Tongue (tissue), 2 donors: ENCODE measurements around the gene PAPSS2. TPM values are rescaled to one million over a fixed set of nuclear protein-coding genes. Genes with fewer than 3 reads are reported as not detected.
A peak's percentile ranks its signal among the peaks of the same experiment; 100 is the strongest.
"Not testable (repeated sequence)": the region's sequence is repeated elsewhere in the genome, so short reads cannot be mapped to it uniquely, and the experiment has no call there.

Source experiments
- DNase-seq: peaks from one replicate; pipeline ENCODE4 v3.0.0-alpha.2; 2015
- total RNA-seq: library from RNA; depleted of rRNA; stranded (reverse); fragments of >200 nt; gene quantifications from one replicate; pipeline ENCODE4 v1.2.3, GENCODE V29; 2014

Gene PAPSS2
- total RNA-seq, 1 donor from 2014 or later, result 19.8 TPM

DNA sequence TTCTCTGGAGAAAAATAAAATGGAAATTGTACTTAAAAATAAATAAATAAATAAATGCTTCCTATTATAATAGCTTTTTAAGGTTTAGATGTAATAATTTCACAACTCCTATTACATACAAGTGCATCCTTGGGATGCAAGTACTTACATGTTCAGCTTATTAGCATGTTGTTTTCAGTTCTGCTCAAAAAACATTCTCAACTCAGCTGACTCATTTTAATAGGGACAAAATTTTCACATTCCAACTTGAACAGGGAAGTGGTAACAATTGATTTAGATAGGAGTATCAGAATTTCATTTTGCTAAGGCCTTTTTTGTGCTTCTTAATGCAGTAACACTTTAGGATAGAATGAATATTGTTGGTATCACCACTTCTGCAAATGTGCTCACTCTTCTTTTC, 16.7 kb upstream of the PAPSS2 start:
- DNase-seq, result no peak

DNA sequence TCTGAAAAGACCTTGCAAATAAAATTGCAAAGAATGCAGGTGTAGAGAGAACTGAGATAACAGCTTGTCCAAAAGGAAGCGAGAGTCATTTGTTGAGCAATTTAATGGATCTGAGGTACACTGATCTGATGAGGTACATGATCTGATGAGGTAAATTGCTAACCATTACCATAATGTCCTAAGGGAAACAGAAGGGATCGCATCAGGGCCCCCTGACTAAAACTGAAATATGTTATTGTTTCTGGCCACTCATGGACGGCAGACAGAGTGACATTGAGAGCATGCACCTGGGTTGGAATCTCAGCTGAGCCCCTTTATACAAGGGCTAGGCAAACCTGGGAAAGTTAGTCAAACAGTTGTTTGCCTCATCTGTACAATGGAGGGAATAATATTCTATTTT, 15.8 kb upstream of the PAPSS2 start:
- DNase-seq, result no peak

DNA sequence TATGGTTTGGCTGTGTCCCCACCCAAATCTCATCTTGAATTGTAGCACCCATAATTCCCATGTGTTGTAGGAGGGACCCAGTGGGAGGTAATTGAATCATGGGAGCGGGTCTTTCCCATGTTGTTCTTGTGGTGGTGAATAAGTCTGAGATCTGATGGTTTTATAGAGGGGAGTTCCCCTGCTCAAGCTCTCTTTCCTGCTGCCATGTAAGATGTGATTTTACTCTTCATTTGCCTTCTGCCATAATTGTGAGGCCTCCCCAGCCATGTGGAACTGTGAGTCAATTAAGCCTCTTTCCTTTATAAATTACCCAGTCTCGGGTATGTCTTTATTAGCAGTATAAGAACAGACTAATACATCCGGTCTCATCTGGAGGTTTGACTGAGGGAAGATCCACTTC, 15.2 kb upstream of the PAPSS2 start:
- DNase-seq, result not testable (repeated sequence)

DNA sequence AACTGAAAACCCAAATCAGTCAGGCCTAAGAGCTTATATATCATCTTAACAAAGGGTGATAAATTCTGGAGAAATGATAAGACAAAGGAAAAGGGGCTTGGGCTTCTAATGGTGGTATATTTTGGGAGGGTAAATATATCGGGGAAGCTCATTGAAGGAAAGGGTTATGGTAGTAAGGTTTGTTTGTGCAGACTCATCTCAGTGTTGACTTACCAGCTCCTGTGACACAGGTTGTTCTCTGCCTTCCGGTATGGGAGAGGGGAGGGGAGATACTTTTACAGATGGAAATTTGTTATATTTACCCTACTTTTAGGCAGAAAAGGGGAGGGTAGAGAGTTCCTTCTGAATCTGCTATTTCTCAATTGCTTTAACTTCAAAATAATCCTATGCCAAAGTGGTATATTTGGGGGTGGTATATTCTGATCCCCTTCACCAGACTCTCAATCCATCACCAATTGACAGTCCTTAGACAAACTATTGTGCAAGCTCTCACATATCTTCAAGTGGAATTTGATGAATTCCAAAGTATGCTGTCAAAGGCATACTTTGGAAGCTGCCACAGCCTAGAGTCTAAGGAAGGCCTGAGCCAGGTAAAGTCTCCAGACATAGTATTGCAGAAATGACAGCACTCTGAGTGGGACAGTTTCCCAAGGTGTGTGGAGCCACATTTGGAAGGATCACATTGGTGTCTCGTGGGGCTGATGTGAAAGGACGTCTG, 13.3 kb upstream of the PAPSS2 start:
- no peak for DNase-seq

DNA sequence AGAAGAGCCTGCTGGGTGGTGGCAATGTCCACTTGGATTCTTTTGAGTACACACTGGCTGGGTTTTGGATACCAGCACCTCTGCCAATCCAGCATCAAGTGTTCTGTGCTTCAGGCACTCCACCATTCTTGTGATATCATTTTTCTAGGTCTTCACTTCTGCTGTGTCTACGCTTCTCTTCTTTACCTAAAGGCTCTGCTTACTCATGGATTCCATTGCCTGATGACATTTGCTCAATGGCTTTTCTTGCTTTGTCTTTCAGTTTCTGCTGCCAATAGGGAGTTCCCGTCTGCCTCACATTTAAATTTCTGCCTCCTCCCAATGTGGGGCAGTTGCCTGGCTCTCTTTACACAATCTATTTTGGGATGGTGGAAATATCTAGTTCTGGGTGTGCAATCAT, 12.7 kb upstream of the PAPSS2 start:
- no peak for DNase-seq

DNA sequence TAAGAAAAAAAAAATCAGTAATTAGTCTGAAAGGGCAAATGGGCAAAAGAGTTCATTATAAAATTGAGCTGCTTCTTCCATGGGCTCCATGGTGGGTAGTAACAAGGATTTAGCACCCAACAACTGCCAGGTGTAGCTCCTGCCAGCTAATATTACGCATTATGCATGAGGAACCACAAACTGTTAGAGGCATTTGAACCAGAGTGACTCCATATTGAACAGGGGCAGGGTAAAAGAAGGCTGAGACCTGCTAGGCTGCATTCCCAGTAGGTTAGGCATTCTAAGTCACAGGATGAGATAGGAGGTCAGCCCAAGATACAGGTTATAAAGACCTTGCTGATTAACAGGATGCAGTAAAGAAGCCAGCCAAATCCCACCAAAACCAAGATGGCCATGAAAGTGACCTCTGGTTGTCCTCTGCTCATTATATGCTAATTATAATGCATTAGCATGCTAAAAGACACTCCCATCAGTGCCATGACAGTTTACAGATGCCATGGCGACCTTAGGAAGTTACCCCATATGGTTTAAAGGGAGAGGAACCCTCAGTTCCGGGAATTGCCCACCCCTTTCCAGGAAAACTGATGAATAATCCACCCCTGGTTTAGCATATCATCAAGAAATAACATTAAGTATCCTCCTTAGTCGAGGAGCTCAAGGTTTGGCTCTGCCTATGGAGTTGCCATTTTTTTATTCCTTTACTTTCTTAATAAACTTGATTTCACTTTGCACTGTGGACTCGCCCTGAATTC, 8.7 kb upstream of the PAPSS2 start:
- DNase-seq, result no peak

DNA sequence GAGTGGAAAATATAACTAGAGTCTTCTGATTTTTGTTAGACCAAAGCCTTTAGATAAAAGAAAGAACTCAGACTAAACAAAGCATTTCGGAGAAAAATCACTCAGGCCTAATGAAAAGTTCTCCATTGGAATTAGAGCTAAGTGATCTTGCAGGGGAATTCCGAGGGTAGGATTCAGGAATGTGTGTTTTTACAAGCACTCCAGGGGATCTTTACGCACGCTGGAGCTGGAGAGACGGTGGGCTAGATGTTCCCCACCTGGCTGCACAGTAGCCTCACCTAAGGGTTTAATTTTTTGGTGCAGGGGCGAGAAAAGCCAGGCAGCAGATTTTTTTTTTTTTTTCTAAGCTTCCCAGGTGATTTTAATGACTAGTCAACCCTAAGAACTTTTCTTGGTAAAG, 7.9 kb upstream of the PAPSS2 start:
- DNase-seq, result no peak

DNA sequence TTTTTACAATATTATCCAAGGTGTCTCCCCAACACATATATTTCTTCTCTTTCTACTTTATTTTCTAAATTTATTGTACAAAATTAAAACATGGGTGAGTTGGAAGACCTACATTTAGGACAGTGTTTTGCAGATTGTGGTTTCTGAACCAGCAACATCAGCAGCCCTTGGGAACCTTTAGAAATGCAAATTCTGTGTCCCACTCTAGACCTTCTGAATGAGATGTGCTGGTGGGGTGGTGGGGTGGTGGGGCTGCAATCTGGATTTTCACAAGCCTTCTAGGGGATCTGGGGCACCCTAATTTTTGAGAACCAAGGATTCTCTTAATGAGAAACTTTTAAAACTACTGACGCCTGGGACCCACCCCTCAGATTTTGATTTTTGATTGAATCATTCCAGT, 7.4 kb upstream of the PAPSS2 start:
- DNase-seq, result no peak

DNA sequence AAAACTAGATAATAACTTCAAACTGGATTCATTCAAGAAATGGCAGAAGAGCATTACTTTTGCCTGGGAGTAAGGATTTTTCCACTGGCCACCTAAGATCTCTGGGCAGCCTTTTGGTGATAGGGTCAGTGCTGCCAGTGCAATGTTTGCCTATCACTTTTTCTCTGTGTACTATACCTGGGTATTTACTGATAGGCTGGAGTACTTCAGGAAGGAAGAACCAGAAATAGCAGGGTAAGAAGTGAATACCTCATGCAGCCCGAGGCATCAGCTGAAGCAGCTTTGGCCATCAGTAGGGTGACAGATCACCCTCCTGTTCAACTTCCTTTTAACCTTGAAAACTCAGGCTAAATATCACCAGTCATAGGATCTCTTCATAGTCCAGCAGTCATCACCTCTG, 5.5 kb upstream of the PAPSS2 start:
- no peak for DNase-seq

DNA sequence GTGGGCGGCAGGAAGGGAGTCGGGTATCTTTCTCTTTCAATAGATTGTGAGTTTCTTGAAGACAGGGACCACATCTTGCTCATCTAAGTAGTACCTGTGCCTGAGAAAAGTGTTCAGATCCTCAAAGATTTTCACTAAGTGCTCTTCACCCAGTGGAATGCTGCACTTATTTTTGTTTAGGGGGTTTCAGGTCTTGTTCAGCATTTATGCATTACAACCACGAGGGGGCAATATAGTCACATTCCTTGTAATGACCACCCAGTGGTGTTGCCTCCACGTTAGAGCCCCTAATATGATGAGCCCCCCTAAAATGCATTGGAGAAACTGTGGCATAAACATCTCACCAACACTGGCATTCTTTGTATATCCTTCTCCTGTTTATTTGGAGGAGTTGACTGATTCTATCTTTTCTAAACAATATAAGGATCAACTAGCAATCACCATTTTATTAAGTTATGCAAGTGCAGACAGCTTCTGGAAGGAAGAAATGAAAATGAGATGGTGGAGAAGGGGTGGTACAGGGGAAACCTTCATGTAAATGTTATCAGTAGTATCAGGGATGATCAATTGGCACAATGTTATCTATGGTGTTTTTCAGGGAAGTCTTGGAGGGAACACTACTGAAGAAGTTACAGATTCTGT, 3.1 kb upstream of the PAPSS2 start:
- DNase-seq, result peak; percentile 70

DNA sequence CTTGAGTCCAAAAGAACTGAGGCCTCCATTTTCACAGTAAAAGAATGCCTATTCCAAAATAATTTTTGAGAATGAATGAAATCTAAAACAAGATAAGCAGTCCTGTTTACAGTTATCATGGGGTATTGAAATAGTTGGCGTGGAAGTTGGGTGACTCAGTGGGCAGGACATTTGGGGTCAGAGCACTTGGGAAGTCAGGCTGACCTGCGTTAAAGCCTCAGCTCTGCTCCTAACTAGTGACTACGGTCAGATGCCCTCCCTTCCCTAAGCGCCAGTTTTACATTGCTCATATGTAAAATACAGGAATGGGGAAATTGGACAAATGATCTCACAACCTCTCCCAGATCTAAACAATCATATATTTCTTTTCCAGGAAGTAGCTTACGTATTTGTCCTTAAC, 2.3 kb upstream of the PAPSS2 start:
- no peak for DNase-seq

DNA sequence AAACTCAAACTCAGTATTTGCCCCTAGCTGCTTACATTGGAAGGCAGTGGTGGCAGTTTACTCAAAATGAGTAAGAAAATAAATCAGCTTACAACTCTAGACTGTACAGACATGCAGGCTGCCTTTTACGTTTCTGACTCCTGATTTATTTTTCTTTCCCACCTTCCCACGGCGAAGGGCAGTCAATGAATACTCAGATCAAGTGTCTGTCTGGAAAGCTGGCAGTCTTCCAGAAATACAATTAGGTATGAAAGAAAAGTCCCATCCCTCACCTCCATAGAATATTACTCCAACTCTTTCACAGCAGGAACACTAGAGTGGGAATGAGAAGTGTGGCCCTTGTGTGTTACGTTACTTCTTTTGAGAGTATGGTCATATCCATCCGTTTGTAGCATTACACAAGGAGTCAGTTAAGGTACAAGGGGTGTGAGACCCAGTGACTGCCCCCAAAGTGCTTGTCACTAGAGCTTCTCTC, 1.3 kb upstream of the PAPSS2 start:
- peak; percentile 53 for DNase-seq

DNA sequence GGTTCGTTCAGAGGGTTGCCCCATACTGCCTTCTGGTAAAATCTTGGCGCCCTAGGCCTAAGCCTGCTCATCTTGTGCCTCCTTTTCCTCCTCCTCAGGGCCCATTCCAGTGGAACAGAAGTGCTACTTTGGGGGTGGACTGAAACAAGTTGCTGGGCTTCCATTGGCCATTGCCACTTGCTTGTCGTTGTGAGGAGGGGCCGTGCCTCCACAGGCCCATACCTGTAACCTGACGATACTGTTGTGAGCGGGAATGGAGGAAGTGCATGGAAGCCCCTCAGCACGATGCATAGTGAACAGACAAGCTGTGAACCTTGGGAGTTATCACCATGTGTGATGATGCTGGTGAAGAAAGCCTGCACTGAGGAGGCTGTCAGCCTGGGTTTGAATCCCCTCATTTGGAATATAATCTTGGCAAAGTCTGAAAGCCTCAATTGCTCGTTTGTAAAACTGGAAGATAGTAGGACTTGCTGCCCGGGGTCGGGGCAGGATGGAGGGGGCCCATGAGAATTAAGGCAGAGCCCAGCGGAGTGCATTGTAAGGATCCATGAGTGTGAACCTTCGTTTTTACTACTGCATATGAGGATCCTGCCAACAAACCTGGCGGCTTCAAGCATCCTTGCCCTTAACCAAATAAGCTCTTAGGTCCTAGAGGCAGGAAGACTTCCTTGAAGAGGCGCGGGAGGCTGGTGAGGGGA, 671 bp upstream of the PAPSS2 start:
- peak; percentile 32 for DNase-seq

DNA sequence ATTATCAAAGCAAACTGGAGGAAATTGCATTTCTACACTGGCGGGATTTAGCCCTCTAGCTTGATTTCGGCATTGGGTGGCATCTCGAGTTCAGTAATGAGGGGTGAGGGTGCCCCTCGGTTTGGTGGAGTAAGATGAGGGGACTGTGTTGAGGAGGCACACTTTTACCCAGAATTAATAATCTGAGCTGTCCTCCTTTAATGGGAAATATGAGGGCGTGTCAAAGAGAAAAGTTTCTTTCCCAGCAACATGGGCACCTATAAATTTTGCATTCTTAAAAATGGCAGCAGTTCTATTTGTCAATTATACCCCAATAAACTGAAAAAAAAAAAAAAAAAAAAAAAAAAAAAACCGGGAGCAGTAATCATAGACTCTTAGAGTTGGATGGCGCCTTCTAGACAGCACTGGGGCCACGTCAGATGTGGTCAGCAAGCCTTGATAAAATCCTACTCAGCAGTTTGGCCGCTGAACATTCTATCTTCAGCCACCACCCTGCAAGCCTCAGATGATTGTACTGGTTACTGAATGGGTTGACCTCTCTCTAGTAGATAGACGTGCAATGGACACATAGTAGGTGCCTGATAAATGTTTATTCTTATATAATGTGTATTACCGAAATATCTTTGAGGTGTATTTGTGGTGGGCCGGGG, 931 bp downstream of the PAPSS2 start:
- no peak for DNase-seq

DNA sequence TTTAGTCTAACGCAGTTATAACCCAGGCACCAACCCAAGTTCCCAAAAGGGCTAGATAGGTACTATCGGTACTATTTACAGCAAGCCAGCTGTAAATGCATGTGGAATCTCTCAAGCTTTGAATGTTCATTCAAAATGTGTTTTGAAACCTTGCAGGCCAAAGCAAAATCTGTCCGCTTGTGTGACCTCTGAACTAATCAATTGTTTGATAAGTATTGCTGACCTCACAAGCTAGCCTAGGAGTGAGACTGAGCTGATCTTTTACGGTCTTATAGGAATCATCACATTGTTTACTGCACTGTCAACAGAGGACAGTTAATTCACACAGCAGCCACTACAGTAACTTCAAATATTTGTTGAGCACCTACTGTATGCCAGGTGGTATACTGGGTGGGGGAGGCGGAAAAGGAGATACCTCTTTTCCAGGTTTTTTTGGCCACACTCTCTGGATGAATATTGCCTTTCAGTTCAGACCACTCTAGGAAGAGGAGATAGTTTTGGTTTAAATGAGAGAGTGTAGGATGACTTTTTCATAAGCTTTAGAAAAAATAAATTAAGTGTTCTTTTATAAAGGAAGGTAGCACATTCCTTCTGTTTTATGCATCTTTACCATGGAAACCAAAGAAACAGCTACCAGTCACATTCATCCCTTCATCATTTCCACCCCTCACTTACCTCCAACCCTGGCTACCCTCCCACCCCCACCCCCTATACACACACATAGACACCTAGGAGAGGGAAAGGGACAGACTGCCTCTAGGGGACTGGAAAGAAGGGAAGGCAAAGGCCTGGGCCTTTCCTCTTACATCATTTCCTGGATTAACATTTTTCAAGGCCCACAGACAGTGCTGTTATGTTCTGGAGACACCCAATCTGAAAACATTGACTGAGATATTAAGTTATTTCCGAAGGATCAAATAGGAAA, 2.4 kb downstream of the PAPSS2 start:
- DNase-seq, result peak; percentile 19

DNA sequence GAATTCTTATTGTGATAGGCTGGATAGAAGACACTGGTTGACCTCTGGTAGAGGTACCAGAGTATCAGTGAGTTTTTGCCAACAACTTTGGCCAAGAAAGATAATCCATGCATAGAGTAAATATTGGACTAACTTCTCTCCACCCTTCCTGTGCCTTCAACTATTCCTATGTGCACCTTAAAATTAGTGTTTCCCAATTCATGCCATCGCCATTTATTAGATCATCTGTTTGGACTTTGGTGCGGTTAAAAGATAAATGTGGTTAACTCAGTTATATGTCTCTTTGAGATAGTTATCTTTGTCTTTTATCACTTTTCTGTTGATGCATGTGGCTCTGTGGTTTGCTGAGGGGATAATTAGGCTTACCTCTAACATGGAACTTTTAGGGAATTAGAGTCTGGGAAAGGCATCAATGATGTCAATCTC, 4.6 kb downstream of the PAPSS2 start:
- no peak for DNase-seq

DNA sequence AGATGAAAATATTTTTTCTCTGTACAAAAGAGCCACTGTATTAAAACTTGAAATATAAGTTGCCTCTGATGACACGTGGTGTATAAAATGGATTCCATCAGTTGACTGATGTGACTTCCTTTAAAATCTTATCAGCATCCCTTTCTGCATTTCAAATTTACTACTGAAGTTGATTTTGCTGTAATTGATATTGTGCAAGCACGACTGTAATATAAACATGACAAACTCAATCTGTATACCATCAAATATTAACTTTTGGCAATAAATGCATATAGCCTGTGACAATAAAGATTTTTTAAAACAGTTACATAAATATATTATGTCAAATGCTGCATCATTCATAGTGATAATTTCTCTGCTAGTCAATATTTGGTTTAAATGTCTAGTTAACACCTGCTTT, 7.8 kb downstream of the PAPSS2 start:
- no peak for DNase-seq

DNA sequence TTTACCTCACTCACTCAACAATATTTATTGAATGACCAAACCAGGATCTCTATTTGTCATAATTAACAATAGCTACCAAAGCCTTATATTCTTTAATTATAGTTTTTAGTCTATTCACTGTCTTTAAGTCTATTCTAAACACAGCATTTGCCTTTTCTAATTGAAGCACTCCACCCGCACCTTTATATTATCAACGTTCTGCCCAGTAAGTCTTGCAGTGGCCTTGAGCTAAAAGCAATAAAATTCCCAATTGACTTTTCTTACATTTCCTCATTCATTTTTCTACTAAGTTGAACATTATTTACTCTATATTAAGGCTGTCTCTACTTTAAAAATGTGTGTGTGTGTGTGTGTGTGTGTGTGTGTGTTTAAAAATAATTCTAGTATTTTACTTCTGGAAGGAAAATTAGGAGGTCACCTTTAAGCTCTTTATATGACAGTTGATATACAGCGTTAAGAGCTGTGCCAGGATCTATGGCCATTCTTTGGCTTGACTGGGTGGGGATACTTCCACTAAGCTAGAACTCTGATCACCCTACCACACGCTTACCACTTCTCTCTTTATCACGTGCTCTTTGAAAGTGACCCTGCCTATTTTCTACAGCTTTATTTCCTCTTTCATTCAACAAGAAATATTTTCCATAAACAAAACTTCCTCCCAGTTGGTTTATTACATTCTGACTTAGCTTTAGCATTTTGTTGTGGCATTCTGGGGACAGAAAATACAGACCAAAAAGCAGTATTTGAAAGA, 8.8 kb downstream of the PAPSS2 start:
- no peak for DNase-seq

DNA sequence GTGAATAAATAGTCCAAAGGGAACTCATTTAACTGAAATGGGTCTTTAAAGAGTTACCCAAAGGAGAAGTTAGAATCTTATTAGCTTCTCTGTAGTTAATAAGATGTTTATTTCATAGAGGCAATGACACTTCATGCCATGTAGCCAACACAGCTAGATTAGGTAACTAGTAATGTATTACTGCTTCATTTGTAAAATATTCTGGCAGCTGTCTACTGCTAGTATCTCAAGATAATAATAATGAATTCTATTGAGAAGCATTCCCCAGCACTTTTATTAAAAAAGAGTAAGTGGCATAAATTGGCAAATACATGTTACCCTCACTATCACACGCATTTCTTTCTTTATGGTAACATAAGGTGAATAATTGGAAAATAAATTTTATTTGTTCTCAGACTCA, 10.1 kb downstream of the PAPSS2 start:
- DNase-seq, result no peak

DNA sequence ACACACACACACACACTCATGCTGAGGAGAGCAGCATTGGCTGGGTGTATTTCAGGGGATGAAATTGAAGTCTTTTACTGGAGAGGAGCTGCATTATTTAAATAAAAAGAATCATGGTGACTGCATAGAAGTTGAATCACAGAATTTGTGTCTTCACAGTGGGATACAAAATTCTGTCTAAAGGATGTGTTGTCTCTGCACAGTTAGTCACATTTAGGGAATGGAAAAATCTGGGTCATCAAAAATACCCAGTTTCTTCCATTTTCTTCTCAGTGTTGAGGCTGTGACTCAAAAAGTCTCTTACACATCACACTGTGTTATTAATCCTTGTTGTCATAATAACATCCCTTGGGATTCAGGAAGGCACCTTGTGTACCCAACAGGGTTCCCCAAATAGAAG, 10.9 kb downstream of the PAPSS2 start:
- no peak for DNase-seq
